Muscle of arm (tissue), 12 donors: ENCODE data around the gene PPFIBP1. TPM values are rescaled to one million over a fixed set of nuclear protein-coding genes. Genes with fewer than 3 reads are reported as not detected.
"Not testable (repeated sequence)": the region's sequence is repeated elsewhere in the genome, so short reads cannot be mapped to it uniquely, and the experiment has no call there.

Experiments
- DNase-seq: peaks from one replicate; pipeline ENCODE4 v3.0.0-alpha.2; 2013
- polyA plus RNA-seq, 12 donors: library from polyadenylated mRNA; unstranded; fragments of 120-200 nt; gene quantifications; one replicate each; pipeline ENCODE4 v1.2.1, GENCODE V29; 2013; ENCODE audit not compliant: insufficient read length in 12 of 12

Gene PPFIBP1
- polyA plus RNA-seq, 12 donors: 22.2 to 85.1 (median 38.0) TPM; not detected in 1

- peak; percentile 72 for DNase-seq
These were observed 179.9 kb downstream of the PPFIBP1 start for GRCh38 chr12:27703720-27704452.

- no peak for DNase-seq
These were observed 181.3 kb downstream of the PPFIBP1 start for GRCh38 chr12:27705263-27705662.

GRCh38 chr12:27707216-27707615 lies 183.2 kb downstream of the PPFIBP1 start:
- no peak for DNase-seq

GRCh38 chr12:27709212-27709931 lies 185.4 kb downstream of the PPFIBP1 start:
- DNase-seq: no peak

- DNase-seq: peak; percentile 67
These were observed 186.1 kb downstream of the PPFIBP1 start for GRCh38 chr12:27709932-27710591.

- peak; percentile 94 for DNase-seq
These were observed 186.7 kb downstream of the PPFIBP1 start, which contains the start of gene MRPS35 for GRCh38 chr12:27710592-27711316. MRPS35 (plus strand) TSS chr12:27710832; CDS start chr12:27710844, 12 bp downstream.

GRCh38 chr12:27711317-27711682 lies 187.3 kb downstream of the PPFIBP1 start:
- DNase-seq: peak; percentile 13

GRCh38 chr12:27711967-27712366 lies 188.0 kb downstream of the PPFIBP1 start:
- no peak for DNase-seq

- no peak for DNase-seq
These were observed 199.2 kb downstream of the PPFIBP1 start for GRCh38 chr12:27723212-27723611.

- no peak for DNase-seq
These were observed 206.1 kb downstream of the PPFIBP1 start for GRCh38 chr12:27730097-27730588.

- DNase-seq: no peak
These were observed 208.3 kb downstream of the PPFIBP1 start for GRCh38 chr12:27732281-27732680.

- peak; percentile 31 for DNase-seq
These were observed 209.1 kb downstream of the PPFIBP1 start for GRCh38 chr12:27733052-27733656.

GRCh38 chr12:27733791-27734190 lies 209.8 kb downstream of the PPFIBP1 start:
- DNase-seq: no peak

GRCh38 chr12:27734321-27734720 lies 210.3 kb downstream of the PPFIBP1 start:
- DNase-seq: not testable (repeated sequence)

GRCh38 chr12:27743601-27744000 lies 219.6 kb downstream of the PPFIBP1 start:
- DNase-seq: no peak

Other genes starting within 250 kb of the PPFIBP1 start
- 1 to 10 TPM in 10 of 12 donors, not detected in 2; 1.4 to 4.7 (median 1.9) TPM for gene BMAL2, start 191.4 kb upstream of the PPFIBP1 start, polyA plus RNA-seq
- under 1 TPM in 1 of 12 donors, not detected in 11; 0.84 TPM for gene SMCO2, start 77.5 kb upstream of the PPFIBP1 start, polyA plus RNA-seq
- gene REP15, start 172.2 kb downstream of the PPFIBP1 start, polyA plus RNA-seq: 1 to 10 TPM in 10 of 12 donors, not detected in 2; 1.1 to 2.3 (median 1.7) TPM
- gene MRPS35, start 186.6 kb downstream of the PPFIBP1 start, polyA plus RNA-seq: 10 to 100 TPM in 11 of 12 donors, not detected in 1; 40.7 to 62.7 (median 54.7) TPM